Astrocyte of the spinal cord (primary cell): ENCODE measurements around the gene LSM4.

Source experiments
- DNase-seq: peaks from one replicate; pipeline ENCODE4 v3.0.0; 2011; ENCODE audit warnings: low read depth, low spot score
- H3K4me3 ChIP-seq: 2 replicates; pipeline ENCODE4 v1.5.1; 2011; ENCODE audit warnings: low read depth, mild to moderate bottlenecking, low read length, moderate library complexity
- in situ Hi-C: cut with HindIII; loops from 2 replicates; pipeline ENCODE4 v1.10.0; 2017; ENCODE audit warnings: low sequenced_read_pairs
- TF ChIP-seq, protein P1 (sequence below): IDR thresholded peaks from 2 replicates; pipeline ENCODE4 v1.5.1; 2012; ENCODE audit warnings: low read depth, mild to moderate bottlenecking, low read length, inconsistent platforms

LSM4 gene

GRCh38 chr19:18308051-18308947 lies 14.6 kb downstream of the LSM4 start:
- no peak for DNase-seq
- H3K4me3 ChIP-seq = no peak overlapping the region
- in situ Hi-C loops = no loop called here
- TF ChIP-seq, protein P1, sequence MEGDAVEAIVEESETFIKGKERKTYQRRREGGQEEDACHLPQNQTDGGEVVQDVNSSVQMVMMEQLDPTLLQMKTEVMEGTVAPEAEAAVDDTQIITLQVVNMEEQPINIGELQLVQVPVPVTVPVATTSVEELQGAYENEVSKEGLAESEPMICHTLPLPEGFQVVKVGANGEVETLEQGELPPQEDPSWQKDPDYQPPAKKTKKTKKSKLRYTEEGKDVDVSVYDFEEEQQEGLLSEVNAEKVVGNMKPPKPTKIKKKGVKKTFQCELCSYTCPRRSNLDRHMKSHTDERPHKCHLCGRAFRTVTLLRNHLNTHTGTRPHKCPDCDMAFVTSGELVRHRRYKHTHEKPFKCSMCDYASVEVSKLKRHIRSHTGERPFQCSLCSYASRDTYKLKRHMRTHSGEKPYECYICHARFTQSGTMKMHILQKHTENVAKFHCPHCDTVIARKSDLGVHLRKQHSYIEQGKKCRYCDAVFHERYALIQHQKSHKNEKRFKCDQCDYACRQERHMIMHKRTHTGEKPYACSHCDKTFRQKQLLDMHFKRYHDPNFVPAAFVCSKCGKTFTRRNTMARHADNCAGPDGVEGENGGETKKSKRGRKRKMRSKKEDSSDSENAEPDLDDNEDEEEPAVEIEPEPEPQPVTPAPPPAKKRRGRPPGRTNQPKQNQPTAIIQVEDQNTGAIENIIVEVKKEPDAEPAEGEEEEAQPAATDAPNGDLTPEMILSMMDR = no peak

- TF ChIP-seq, protein P1 = peak; percentile 2
- in situ Hi-C loops = no loop called here
- no peak for DNase-seq
- no peak overlapping the region for H3K4me3 ChIP-seq
These were observed 15.6 kb downstream of the LSM4 start for GRCh38 chr19:18307271-18307681.

DNA sequence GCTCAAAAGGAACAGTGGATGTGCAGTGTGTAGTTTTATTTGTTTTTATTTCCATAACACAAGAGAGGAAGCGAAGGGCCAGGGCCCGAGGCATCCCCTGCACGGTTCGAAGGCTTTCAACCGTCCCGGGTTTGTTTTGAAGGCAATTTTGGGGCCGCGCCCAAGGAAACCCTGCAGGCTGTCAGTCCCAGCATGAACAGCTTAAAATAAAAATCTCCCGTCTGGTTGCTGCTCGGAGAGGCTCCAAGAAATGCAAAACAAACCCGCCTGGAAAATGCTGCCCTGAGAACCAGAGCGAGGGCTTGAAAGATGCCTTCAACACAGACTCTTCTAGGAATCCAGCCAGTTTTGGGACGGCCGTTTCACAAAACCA lies 16.0 kb downstream of the LSM4 start:
- in situ Hi-C loops = no loop called here
- TF ChIP-seq, protein P1 = no peak
- DNase-seq = peak; percentile 68
- H3K4me3 ChIP-seq = no peak overlapping the region

DNA sequence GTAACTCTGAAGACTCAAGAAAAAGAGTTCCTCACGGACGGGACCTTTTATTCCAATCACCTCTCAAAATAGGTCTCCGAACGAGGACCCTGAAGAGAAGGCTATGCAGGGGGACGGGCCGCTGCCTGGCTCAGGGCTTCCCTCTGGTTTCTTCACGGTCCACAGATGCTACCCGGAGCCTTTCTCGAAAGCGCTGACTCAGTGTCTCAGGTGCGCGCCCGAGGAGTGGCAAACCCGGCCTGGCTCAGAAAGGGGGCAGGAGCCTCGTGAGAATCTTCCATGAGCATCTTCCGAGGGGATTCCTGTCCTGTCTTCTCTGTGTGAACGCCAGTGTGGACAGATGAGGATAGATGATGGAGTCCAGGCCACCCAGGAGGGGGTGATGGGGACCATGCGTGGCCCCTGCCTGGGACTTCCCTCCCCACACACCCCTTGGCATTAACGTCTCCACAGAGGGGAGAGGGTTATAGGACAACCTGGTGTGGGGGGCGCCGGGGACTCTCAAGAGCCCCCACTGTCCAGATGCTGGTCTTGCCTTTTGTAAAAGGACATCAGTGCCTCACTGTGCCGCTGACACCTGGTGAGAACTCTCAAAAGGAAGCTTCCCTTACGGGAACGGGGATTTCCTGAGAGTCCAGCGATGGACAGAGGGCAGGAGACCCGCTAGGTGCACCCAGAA lies 16.5 kb downstream of the LSM4 start:
- in situ Hi-C loops = no loop called here
- DNase-seq = no peak
- H3K4me3 ChIP-seq = no peak overlapping the region
- TF ChIP-seq, protein P1 = no peak

GRCh38 chr19:18304458-18305310 lies 18.2 kb downstream of the LSM4 start:
- in situ Hi-C loops = no loop called here
- DNase-seq = peak; percentile 85
- TF ChIP-seq, protein P1 = no peak
- peak overlapping the region; percentile 21 for H3K4me3 ChIP-seq

- DNase-seq = no peak
- H3K4me3 ChIP-seq = no peak overlapping the region
- in situ Hi-C loops = no loop called here
- TF ChIP-seq, protein P1 = no peak
These were observed 18.7 kb downstream of the LSM4 start for GRCh38 chr19:18304208-18304457.
